Activated T-cell treated with anti-CD3 and anti-CD28 coated beads for 4 hours (primary cell): ENCODE results near the gene ASB8.
"Not testable (repeated sequence)": the region's sequence is repeated elsewhere in the genome, so short reads cannot be mapped to it uniquely, and the experiment has no call there.

Source experiments
- DNase-seq: peaks from one replicate; pipeline ENCODE4 v3.0.0-alpha.2; 2020

Gene ASB8

GRCh38 chr12:48182631-48183030 is 25.3 kb upstream of the ASB8 start:
- DNase-seq = no peak

- no peak for DNase-seq
Measured at GRCh38 chr12:48180857-48181495, 23.7 kb upstream of the ASB8 start.

GRCh38 chr12:48180424-48180823 is 23.1 kb upstream of the ASB8 start:
- no peak for DNase-seq

- no peak for DNase-seq
Measured at GRCh38 chr12:48179466-48179865, 22.2 kb upstream of the ASB8 start.

- DNase-seq = no peak
Measured at GRCh38 chr12:48177982-48178381, 20.7 kb upstream of the ASB8 start.

GRCh38 chr12:48176417-48176751 is 19.1 kb upstream of the ASB8 start:
- no peak for DNase-seq

- no peak for DNase-seq
Measured at GRCh38 chr12:48175613-48176416, 18.5 kb upstream of the ASB8 start.

GRCh38 chr12:48169011-48169410 is 11.7 kb upstream of the ASB8 start:
- DNase-seq = no peak

DNA sequence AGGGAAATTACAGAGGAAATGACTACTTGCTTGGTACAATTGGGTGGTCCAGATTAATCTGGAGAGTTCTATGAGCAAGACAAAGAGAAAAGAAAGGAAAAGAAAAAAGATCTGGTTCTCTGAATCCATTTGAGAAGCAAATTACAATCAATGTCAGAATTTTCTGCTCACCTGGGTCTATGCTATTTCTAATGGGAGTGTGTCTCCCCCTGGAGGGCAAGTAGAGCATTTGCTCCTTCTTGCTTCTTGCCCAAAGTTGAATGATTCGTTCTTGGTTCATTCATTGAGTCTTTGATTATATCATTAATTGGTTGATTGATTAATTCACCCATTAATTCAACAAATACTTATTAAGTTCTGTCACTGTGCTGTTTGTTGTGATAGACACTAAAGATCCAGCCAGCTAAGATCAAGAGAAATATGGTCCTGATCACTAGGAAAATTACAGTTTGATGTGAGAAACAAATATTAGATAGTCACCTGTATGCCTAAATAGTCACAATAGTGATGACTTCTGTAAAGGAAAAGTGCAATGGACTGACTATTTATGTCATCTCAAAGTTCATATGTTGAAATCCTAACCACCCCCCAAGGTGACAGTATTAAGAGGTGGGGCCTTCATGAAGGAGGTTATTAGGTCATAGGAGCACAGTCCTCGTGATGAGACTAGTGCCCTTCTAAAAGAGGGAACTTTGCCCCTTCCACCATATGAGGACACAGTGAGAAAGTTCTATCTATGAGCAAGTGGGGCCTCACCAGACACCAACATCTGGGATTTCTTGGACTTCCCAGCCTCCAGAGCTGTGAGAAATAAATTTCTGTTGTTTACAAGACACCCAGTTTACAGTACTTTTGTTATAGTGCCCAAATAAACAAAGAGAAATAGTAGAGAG is 8.0 kb upstream of the ASB8 start:
- DNase-seq = peak; percentile 44

- no peak for DNase-seq
Measured at GRCh38 chr12:48164451-48164850, 7.1 kb upstream of the ASB8 start.

DNA sequence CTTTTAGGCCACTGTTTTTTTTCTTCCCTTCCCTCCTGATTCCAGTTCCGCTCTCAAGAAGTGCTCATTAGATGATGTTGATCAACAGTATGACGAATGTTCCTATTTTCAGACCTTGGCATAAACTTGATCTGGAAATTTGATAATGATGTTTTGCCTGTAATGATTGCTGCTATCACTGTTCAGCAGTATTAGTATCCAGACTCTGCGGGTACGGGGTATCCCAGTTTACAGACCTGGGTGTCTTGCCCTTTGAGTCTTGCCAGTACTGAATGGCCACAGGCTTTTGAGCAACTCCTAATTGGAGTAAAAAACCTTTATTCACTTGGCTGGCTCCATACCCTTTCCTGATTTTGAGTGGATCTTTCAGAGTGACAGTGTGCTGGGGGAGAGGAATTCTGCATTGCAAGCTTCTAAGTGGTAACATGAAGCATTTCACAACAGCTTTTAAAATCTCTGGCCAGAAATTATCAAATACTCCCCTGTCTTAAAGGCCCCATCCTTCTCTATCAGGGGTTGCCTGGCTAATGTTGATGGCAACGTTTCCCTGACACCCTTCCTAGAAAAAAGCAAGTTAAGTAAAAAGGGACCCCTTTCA is 5.9 kb upstream of the ASB8 start:
- DNase-seq = no peak

GRCh38 chr12:48160807-48161206 is 3.5 kb upstream of the ASB8 start:
- no peak for DNase-seq

DNA sequence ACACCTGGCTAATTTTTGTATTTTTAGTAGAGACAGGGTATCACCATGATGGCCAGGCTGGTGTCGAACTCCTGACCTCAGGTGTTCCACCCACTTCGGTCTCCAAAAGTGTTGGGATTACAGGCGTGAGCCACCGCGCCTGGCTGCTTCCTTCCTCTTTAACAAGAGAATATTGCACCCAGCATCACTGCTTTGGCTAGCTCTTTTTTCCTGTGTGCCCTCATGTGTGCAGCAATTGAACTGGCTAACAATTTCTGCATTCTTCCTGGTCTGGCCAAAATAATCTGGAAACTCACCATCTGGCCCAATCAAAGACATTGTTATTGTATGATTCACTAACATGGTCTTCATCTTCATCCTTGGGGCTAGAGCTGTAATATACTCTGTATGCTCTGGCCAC is 2.7 kb upstream of the ASB8 start:
- DNase-seq = no peak

- DNase-seq = no peak
Measured at GRCh38 chr12:48157889-48158370, 615 bp upstream of the ASB8 start.

DNA sequence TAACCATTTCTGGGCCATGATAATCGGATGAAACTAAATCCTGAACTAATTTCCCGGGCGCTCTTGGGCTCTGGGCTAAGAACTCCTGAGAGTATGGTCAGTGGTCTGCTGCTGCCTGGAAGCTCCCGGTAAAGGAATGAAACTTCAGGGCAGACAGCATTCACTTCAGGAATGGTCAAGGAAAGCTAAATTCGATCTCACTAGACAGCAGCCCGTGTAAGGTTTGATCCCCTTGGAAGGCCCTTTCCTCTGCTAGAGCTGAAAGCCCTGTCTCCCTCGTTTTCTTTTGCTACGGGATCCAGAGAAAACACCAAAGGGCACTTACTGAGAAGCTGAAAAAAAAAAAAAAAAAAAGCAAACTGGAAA is 680 bp downstream of the ASB8 start:
- no peak for DNase-seq

- not testable (repeated sequence) for DNase-seq
Measured at GRCh38 chr12:48155786-48156185, 1.5 kb downstream of the ASB8 start.

- DNase-seq = no peak
Measured at GRCh38 chr12:48151103-48151771, 6.1 kb downstream of the ASB8 start.

GRCh38 chr12:48145981-48146380 is 11.3 kb downstream of the ASB8 start:
- DNase-seq = no peak

DNA sequence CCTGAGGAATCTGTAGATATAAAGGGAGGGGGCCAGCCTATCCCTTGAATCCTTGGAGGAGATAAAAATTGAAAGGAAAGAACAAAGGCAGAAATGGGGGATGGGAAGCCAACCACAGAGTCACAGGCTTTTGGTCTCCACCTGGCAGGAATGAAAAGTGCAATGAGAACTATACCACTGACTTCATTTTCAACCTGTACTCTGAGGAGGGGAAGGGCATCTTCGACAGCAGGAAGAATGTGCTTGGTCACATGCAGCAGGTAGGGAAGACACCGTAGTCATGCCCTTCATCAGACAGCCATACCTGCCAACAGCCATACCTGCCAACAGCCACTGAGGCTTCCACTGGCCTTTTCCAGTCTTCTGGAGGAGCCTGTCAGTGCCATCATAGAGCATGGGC is 13.4 kb downstream of the ASB8 start:
- no peak for DNase-seq

- DNase-seq = no peak
Measured at GRCh38 chr12:48142818-48143674, 14.3 kb downstream of the ASB8 start.

DNA sequence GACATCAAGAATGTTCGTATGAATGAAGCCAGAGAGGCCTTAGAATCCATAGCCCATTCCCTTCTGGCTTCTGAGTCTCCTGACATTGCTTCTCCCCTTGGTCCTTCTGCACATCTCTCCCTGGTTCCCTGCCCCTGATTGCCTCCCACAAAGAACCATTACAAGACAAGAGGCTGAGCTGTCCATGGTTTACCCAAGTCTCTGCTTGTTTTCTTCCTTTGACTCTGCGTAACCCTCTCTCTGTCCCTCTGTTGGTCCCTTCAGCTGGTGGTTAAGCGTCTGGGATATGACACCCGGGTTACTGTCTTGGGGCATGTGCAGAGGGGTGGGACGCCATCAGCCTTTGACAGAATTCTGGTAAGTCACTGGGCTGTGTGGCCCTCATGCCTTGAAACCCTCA is 22.3 kb downstream of the ASB8 start:
- no peak for DNase-seq

DNA sequence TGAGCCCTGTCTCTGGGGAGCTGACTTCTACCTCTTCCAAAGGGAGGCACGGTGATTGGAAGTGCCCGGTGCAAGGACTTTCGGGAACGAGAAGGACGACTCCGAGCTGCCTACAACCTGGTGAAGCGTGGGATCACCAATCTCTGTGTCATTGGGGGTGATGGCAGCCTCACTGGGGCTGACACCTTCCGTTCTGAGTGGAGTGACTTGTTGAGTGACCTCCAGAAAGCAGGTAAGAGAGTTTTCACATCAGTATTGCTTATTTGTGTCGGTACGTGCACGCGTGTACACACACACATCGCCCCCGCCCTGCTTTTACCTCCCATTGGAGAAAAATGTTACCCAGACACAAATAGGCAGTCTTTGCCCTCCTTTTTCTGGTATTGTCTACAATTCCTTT is 24.5 kb downstream of the ASB8 start:
- no peak for DNase-seq
